Gastroesophageal sphincter (tissue), 4 donors: ENCODE measurements around the gene NR4A1. TPM values are rescaled to one million over a fixed set of nuclear protein-coding genes. Genes with fewer than 3 reads are reported as not detected.

Experiments
- ATAC-seq: fragments of 150-250 bp; one replicate; pipeline ENCODE4 v1.9.1; 2016; ENCODE audit warnings: mild to moderate bottlenecking, moderate library complexity
- H3K27ac ChIP-seq, 4 donors: fragments of 200-600 bp; sonication (generic) in 3 of 4; 1 replicate in 3 of 4; 2 replicates in 1 of 4; pipeline ENCODE4 v1.5.1; 2016 to 2019
- H3K27me3 ChIP-seq: fragments of 200-600 bp; sonication (generic); one replicate; pipeline ENCODE4 v1.5.1; 2019
- H3K36me3 ChIP-seq, 2 donors: fragments of 200-600 bp; sonication (generic); one replicate each; pipeline ENCODE4 v1.5.1; 2019; ENCODE audit warnings: control low read depth in 1 of 2
- H3K4me1 ChIP-seq, 3 donors: fragments of 200-600 bp; sonication (generic); 1 replicate in 2 of 3; 2 replicates in 1 of 3; pipeline ENCODE4 v1.5.1; 2016 to 2019; ENCODE audit warnings: control low read depth in 2 of 3
- H3K4me3 ChIP-seq, 2 donors: fragments of 200-600 bp; sonication (generic); one replicate each; pipeline ENCODE4 v1.5.1; 2019; ENCODE audit warnings: mild to moderate bottlenecking in 1 of 2, moderate library complexity in 1 of 2
- H3K9me3 ChIP-seq, 3 donors: fragments of 200-600 bp; sonication (generic); one replicate each; pipeline ENCODE4 v1.5.1; 2017 to 2019; ENCODE audit warnings: control low read depth in 2 of 3
- EP300 ChIP-seq: sonication (generic); formaldehyde crosslinking; IDR thresholded peaks from one replicate; pipeline ENCODE4 v1.6.1; 2017; ENCODE audit warnings: antibody characterized with exemption, mild to moderate bottlenecking
- POLR2A ChIP-seq, 2 donors: fragments of 450-650 bp; IDR thresholded peaks; one replicate each; pipeline ENCODE4 v1.6.1; 2017; ENCODE audit warnings: antibody characterized with exemption in 2 of 2, mild to moderate bottlenecking in 2 of 2, moderate library complexity in 1 of 2
- POLR2AphosphoS5 ChIP-seq: sonication (generic); formaldehyde crosslinking; IDR thresholded peaks from one replicate; pipeline ENCODE4 v1.6.1; 2017; ENCODE audit warnings: antibody characterized with exemption
- WGBS, 2 donors: methylation state at CpG; one replicate each; pipeline ENCODE4 v1.1.5; 2018; ENCODE audit warnings: low coverage in 1 of 2; 5-methylcytosine and 5-hydroxymethylcytosine counted together
- total RNA-seq, 4 donors: library from RNA; depleted of rRNA; stranded (reverse); fragments of >200 nt; gene quantifications; one replicate each; pipeline ENCODE4 v1.1.0, GENCODE V29; 2016
- TF ChIP-seq, protein P1 (sequence below), 4 experiments: fragments of 200-600 bp in 2 of 4; fragments of 450-650 bp in 2 of 4; sonication (generic) in 1 of 4; IDR thresholded peaks; one replicate each; pipeline ENCODE4 v1.5.1; 2017 to 2019; ENCODE audit warnings: antibody characterized with exemption in 4 of 4, mild to moderate bottlenecking in 2 of 4, moderate library complexity in 2 of 4

NR4A1 gene
- total RNA-seq, 4 donors from 2014 or later = 29.9 to 67.2 (median 35.2) TPM

DNA sequence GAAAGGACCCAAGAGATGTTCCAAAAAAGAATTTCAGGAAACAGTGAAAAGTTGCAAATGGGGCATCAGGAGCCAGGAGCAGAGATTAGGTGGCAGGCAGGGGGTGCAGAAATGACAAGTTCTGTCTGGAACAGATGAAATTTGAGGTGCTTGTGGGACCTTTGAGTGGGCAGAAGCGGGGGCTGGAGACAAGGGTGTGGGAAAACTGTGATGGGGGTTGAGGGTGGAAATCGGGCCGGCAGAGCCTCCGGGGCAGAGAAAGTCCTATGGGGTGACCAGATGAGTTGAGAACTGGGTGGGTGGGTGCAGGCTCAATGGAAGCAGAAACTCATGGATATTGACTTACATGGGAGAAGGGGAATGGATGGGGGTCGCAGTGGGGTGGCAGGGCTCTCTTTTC is 1.6 kb upstream of the NR4A1 start:
- TF ChIP-seq EP300 = no peak
- TF ChIP-seq, protein P1, sequence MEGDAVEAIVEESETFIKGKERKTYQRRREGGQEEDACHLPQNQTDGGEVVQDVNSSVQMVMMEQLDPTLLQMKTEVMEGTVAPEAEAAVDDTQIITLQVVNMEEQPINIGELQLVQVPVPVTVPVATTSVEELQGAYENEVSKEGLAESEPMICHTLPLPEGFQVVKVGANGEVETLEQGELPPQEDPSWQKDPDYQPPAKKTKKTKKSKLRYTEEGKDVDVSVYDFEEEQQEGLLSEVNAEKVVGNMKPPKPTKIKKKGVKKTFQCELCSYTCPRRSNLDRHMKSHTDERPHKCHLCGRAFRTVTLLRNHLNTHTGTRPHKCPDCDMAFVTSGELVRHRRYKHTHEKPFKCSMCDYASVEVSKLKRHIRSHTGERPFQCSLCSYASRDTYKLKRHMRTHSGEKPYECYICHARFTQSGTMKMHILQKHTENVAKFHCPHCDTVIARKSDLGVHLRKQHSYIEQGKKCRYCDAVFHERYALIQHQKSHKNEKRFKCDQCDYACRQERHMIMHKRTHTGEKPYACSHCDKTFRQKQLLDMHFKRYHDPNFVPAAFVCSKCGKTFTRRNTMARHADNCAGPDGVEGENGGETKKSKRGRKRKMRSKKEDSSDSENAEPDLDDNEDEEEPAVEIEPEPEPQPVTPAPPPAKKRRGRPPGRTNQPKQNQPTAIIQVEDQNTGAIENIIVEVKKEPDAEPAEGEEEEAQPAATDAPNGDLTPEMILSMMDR (IDR thresholded peaks at IDR 0.05) = no peak
- no peak for TF ChIP-seq POLR2AphosphoS5
- no peak for TF ChIP-seq POLR2A (IDR thresholded peaks at IDR 0.05)
- Histone ChIP-seq H3K4me1 (peaks cover 4 to 72% (median 26%) of the 10 kb centered on the region in 3 donors), H3K27ac (peak overlapping the region; percentile 96 to 100 (median 98)), H3K27me3 (no peaks in the 10 kb centered on the region), H3K9me3 (no peaks in the 10 kb centered on the region), H3K36me3 (peaks cover 0 to 10% of the 10 kb centered on the region in 2 donors), H3K4me3 (no peak overlapping the region)
- WGBS, 2 donors = 70 to 88% methylated on average over 2 to 5 of the region's 5 CpGs
- no peak for ATAC-seq

- no peaks in the 10 kb centered on the region for H3K9me3 ChIP-seq
- peaks cover 0 to 16% of the 10 kb centered on the region in 2 donors for H3K36me3 ChIP-seq
- TF ChIP-seq EP300 = no peak
- TF ChIP-seq, protein P1 (IDR thresholded peaks at IDR 0.05) = peak in 1 of 4 experiments; percentile 8
- TF ChIP-seq POLR2AphosphoS5 = no peak
- no peak for TF ChIP-seq POLR2A (IDR thresholded peaks at IDR 0.05)
- peak overlapping the region; percentile 45 to 70 for H3K4me3 ChIP-seq
- peak; percentile 13 for ATAC-seq
- H3K4me1 ChIP-seq = peaks cover under 1 to 72% (median 21%) of the 10 kb centered on the region in 3 donors
- WGBS, 2 donors = 27 to 95% methylated on average over 4 to 11 of the region's 16 CpGs
- H3K27ac ChIP-seq = peak overlapping the region; percentile 96 to 100 (median 98)
- no peaks in the 10 kb centered on the region for H3K27me3 ChIP-seq
Measured at GRCh38 chr12:52050116-52050757, 1.0 kb upstream of the NR4A1 start.

GRCh38 chr12:52052468-52053186 is 1.4 kb downstream of the NR4A1 start:
- H3K4me3 ChIP-seq = peak overlapping the region; percentile 70 to 83
- H3K36me3 ChIP-seq = peaks cover 0 to 40% of the 10 kb centered on the region in 2 donors
- no peaks in the 10 kb centered on the region for H3K27me3 ChIP-seq
- TF ChIP-seq POLR2A (IDR thresholded peaks at IDR 0.05) = no peak
- no peak for TF ChIP-seq EP300
- no peak for TF ChIP-seq POLR2AphosphoS5
- TF ChIP-seq, protein P1 (IDR thresholded peaks at IDR 0.05) = no peak
- H3K27ac ChIP-seq = peak overlapping the region; percentile 96 to 100 (median 98)
- H3K4me1 ChIP-seq = peaks cover 0 to 72% (median 12%) of the 10 kb centered on the region in 3 donors
- ATAC-seq = no peak
- H3K9me3 ChIP-seq = no peaks in the 10 kb centered on the region
- WGBS, 2 donors = 75% methylated on average over 3 of the region's 7 CpGs; no CpG with 5 or more reads in 1 of the 2 donors

- Histone ChIP-seq H3K27me3 (no peaks in the 10 kb centered on the region), H3K4me1 (peaks cover 0 to 82% (median 12%) of the 10 kb centered on the region in 3 donors), H3K27ac (peak overlapping the region; percentile 96 to 100 (median 98)), H3K36me3 (peaks cover 0 to 50% of the 10 kb centered on the region in 2 donors), H3K4me3 (peak overlapping the region in 1 of 2 donors; percentile 70), H3K9me3 (no peaks in the 10 kb centered on the region)
- ATAC-seq = no peak
- TF ChIP-seq, protein P1 (IDR thresholded peaks at IDR 0.05) = no peak
- no peak for TF ChIP-seq EP300
- no peak for TF ChIP-seq POLR2A (IDR thresholded peaks at IDR 0.05)
- no peak for TF ChIP-seq POLR2AphosphoS5
- WGBS, 2 donors = 28 to 60% methylated on average over 1 to 2 of the region's 9 CpGs
Measured at GRCh38 chr12:52053536-52054209, 2.4 kb downstream of the NR4A1 start.
